ENCODE results near the gene IL4I1. TPM values are rescaled to one million over a fixed set of nuclear protein-coding genes. Genes with fewer than 3 reads are reported as not detected.

The IL4I1 gene, protein sequence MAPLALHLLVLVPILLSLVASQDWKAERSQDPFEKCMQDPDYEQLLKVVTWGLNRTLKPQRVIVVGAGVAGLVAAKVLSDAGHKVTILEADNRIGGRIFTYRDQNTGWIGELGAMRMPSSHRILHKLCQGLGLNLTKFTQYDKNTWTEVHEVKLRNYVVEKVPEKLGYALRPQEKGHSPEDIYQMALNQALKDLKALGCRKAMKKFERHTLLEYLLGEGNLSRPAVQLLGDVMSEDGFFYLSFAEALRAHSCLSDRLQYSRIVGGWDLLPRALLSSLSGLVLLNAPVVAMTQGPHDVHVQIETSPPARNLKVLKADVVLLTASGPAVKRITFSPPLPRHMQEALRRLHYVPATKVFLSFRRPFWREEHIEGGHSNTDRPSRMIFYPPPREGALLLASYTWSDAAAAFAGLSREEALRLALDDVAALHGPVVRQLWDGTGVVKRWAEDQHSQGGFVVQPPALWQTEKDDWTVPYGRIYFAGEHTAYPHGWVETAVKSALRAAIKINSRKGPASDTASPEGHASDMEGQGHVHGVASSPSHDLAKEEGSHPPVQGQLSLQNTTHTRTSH
- total RNA-seq (2014; rRNA removed; shearing (Covaris generic)) = 0.19 TPM in 1 of 2 replicates, not detected in the other

GRCh38 chr19:49896863-49897621 is at the start of gene IL4I1:
TSS of gene IL4I1 (minus strand) at chr19:49896887. CDS start at chr19:49896160, 727 bp downstream.

DNA sequence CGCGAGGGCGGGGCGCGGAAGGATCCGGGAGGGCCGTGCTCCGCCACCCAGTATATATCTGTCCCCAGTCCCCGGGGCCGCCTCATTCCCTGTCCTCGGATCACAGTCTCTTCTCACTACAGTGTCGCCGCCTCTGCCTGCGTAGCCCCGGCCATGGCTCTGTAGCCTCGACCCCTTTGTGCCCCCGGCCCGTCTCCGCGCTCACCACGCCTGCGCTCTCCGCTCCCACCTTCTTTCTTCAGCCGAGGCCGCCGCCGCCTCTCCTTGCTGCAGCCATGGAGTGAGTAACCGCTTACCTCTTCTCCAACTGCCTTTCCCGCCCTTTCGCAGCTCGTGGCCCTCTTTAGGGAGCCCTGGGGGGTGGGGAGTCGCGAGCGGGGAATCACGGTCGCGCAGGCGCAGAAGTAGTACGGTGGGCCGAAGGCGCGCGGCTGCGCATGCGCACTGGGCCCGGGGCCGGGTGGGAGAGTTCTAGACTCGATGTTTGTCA is 32.5 kb upstream of the IL4I1 start, which contains the start of the genes ATF5 and NUP62:
Gene ATF5, plus strand, starts transcription at position 85 of the 490 bp plus-strand sequence. CDS start 1,646 bp downstream, outside the sequence.
Gene NUP62, minus strand, starts transcription at position 384 of the 490 bp plus-strand sequence. CDS start 19,697 bp downstream, outside the sequence.

GRCh38 chr19:49877020-49877878 is 19.4 kb downstream of the IL4I1 start, which contains the start of the genes AKT1S1 and TBC1D17:
TSS of gene AKT1S1 (minus strand) at chr19:49877355. CDS start at chr19:49873295, 4,060 bp downstream.
TSS of gene TBC1D17 (plus strand) at chr19:49877702. CDS start at chr19:49877724, 22 bp downstream.

GRCh38 chr19:49866933-49867782 is 29.5 kb downstream of the IL4I1 start, which contains the start of gene PNKP:
TSS of gene PNKP (minus strand) at chr19:49867576. CDS start at chr19:49867204, 372 bp downstream.

GRCh38 chr19:49850487-49851342 is 46.0 kb downstream of the IL4I1 start, which contains the start of gene PTOV1:
TSS of gene PTOV1 (plus strand) at chr19:49851159.

Small RNA genes within 50 kb of the gene (small RNA-seq; reads per million reads assigned to genes)
- not detected for gene MIR4749

Other genes starting within 250 kb of the IL4I1 start
- 125 and 130 TPM in 2 replicates for gene IRF3, start 231.0 kb downstream of the IL4I1 start, total RNA-seq (2014; rRNA removed; shearing (Covaris generic))
- gene BCL2L12, start 231.0 kb downstream of the IL4I1 start, total RNA-seq (2014; rRNA removed; shearing (Covaris generic)) = 19.4 and 31.5 TPM in 2 replicates
- gene PRMT1, start 219.6 kb downstream of the IL4I1 start, total RNA-seq (2014; rRNA removed; shearing (Covaris generic)) = 414 and 437 TPM in 2 replicates
- 10.4 and 11.6 TPM in 2 replicates for gene ADM5, start 207.3 kb downstream of the IL4I1 start, total RNA-seq (2014; rRNA removed; shearing (Covaris generic))
- 3.8 and 9.1 TPM in 2 replicates for gene CPT1C, start 205.8 kb downstream of the IL4I1 start, total RNA-seq (2014; rRNA removed; shearing (Covaris generic))
- gene TSKS, start 133.6 kb downstream of the IL4I1 start, total RNA-seq (2014; rRNA removed; shearing (Covaris generic)) = not detected in 2 replicates
- gene AP2A1, start 129.9 kb downstream of the IL4I1 start, total RNA-seq (2014; rRNA removed; shearing (Covaris generic)) = 58.6 and 69.9 TPM in 2 replicates
- gene FUZ, start 83.6 kb downstream of the IL4I1 start, total RNA-seq (2014; rRNA removed; shearing (Covaris generic)) = 96.3 and 103 TPM in 2 replicates
- gene MED25, start 78.6 kb downstream of the IL4I1 start, total RNA-seq (2014; rRNA removed; shearing (Covaris generic)) = 24.0 and 24.3 TPM in 2 replicates
- gene PTOV1, start 45.7 kb downstream of the IL4I1 start, total RNA-seq (2014; rRNA removed; shearing (Covaris generic)) = 64.6 and 69.0 TPM in 2 replicates
- gene PNKP, start 29.3 kb downstream of the IL4I1 start, total RNA-seq (2014; rRNA removed; shearing (Covaris generic)) = 110 and 116 TPM in 2 replicates
- 29.5 and 35.5 TPM in 2 replicates for gene AKT1S1, start 19.5 kb downstream of the IL4I1 start, total RNA-seq (2014; rRNA removed; shearing (Covaris generic))
- gene TBC1D17, start 19.2 kb downstream of the IL4I1 start, total RNA-seq (2014; rRNA removed; shearing (Covaris generic)) = 6.7 and 7.5 TPM in 2 replicates
- gene ATF5, start 32.3 kb upstream of the IL4I1 start, total RNA-seq (2014; rRNA removed; shearing (Covaris generic)) = 18.3 and 19.9 TPM in 2 replicates
- gene NUP62, start 32.6 kb upstream of the IL4I1 start, total RNA-seq (2014; rRNA removed; shearing (Covaris generic)) = 53.5 and 57.3 TPM in 2 replicates
- gene SIGLEC11, start 64.3 kb upstream of the IL4I1 start, total RNA-seq (2014; rRNA removed; shearing (Covaris generic)) = not detected in 2 replicates
- 12.9 and 16.6 TPM in 2 replicates for gene VRK3, start 128.5 kb upstream of the IL4I1 start, total RNA-seq (2014; rRNA removed; shearing (Covaris generic))
- 10.6 and 17.8 TPM in 2 replicates for gene ZNF473, start 129.1 kb upstream of the IL4I1 start, total RNA-seq (2014; rRNA removed; shearing (Covaris generic))